ENCODE results near the gene ACACB. TPM values are rescaled to one million over a fixed set of nuclear protein-coding genes. Genes with fewer than 3 reads are reported as not detected.

The ACACB gene
- total and polyA plus RNA-seq, 2 experiments from 2014 or later: 6.2 to 15.4 TPM

DNA sequence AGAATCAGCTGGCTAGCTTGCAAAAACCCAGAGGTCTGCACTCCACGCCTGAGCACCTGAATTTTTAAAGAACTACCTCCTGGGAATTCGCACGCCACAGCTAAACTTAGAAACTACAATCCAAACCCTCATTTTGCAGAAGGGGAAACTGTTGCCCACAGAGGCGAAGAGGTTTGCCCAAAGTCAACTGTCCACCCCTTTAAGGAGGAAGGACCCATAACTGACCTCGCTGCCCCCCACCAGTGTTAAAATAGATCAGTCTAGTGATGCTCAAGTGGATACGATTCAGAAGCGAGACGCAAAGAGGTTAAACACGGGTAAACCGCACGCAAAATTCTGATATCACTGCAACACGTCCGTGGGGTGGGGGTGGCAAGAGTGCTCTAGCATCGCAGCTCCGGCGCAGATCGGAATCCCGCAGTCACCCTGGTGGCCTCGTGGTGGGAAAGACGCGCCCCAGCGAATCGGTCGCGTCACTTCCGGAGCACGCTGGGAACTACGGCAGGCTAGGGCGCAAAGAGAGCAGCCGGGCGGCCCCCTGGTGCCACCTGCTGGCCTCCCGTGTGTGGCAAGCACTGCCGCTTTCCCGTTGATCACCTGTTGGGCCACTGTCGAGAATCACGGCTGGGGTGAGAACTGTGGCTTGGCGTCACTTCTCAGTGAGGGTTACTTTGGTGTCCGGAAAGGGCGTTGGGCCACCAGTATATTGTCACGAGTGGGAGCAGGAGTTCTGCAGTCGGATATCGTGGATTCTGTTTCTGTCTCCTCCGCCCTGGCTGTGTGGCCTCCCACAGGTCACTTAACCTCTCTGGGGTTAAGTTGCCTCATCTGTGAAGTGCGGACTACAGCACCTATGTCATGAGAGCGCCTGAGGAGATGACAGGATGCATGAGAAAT is 23.1 kb upstream of the ACACB start, which contains the start of gene ALKBH2:
Gene ALKBH2, minus strand, starts transcription at position 451 of the 897 bp plus-strand sequence. CDS start 686 bp downstream, outside the sequence.
- Mint-ChIP-seq H3K4me1 (peaks cover 10% of the 10 kb centered on the region), H3K4me3 (peak within 1 kb of the TSS; percentile 73), H3K9me3 (no peaks in the 10 kb centered on the region), H3K27me3 (ENCODE audit: insufficient read depth, low read depth, poor library complexity) (peaks cover 17% of the 10 kb centered on the region), H3K36me3 (ENCODE audit: low read depth) (peaks cover 41% of the 10 kb centered on the region), H3K27ac (peak within 1 kb of the TSS; percentile 82)
- DNase-seq (ENCODE audit: low spot score): peak; percentile 95
- Histone ChIP-seq H3K27me3 (ENCODE audit: insufficient read depth) (peaks cover 6% of the 10 kb centered on the region), H3K9me2 (ENCODE audit: insufficient read depth) (peaks cover 2% of the 10 kb centered on the region; the same call in 1 of the 2 replicates), H3K36me3 (ENCODE audit: insufficient read depth) (0 out of 2 replicates have a peak, but pooled peaks cover under 1% of the 10 kb centered on the region), H3K27ac (ENCODE audit: low read depth) (no peak within 1 kb of the TSS), H3K4me3 (peak within 1 kb of the TSS; percentile 52), H3K4me1 (ENCODE audit: insufficient read depth) (0 out of 2 replicates have a peak, but pooled peaks cover 8% of the 10 kb centered on the region), H3K79me2 (replicated peaks; ENCODE audit: insufficient read depth) (peaks cover 9% of the 10 kb centered on the region), H2AFZ (peak within 1 kb of the TSS; percentile 99), H3K4me2 (peak within 1 kb of the TSS; percentile 76), H4K20me1 (replicated peaks; ENCODE audit: insufficient read depth) (no peaks in the 10 kb centered on the region), H3F3A (replicated peaks; ENCODE audit: low read depth) (no peaks in the 10 kb centered on the region)
- TF ChIP-seq EZH2phosphoT487 (IDR thresholded peaks at IDR 0.05; ENCODE audit: unreplicated experiment) (no peak), EZH2 (IDR thresholded peaks at IDR 0.05; ENCODE audit: low read depth, unreplicated experiment) (no peak), CREB1 (CRISPR knock-in tag; IDR thresholded peaks at IDR 0.05; ENCODE audit: low read depth) (peak; percentile 95), POLR2AphosphoS5 (IDR thresholded peaks at IDR 0.05; ENCODE audit: low read depth) (peak; percentile 87)
- TF ChIP-seq, protein P1, sequence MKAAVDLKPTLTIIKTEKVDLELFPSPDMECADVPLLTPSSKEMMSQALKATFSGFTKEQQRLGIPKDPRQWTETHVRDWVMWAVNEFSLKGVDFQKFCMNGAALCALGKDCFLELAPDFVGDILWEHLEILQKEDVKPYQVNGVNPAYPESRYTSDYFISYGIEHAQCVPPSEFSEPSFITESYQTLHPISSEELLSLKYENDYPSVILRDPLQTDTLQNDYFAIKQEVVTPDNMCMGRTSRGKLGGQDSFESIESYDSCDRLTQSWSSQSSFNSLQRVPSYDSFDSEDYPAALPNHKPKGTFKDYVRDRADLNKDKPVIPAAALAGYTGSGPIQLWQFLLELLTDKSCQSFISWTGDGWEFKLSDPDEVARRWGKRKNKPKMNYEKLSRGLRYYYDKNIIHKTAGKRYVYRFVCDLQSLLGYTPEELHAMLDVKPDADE (IDR thresholded peaks at IDR 0.05): peak; percentile 60; the same call in 1 of the 2 replicates
- TF ChIP-seq, protein P2, sequence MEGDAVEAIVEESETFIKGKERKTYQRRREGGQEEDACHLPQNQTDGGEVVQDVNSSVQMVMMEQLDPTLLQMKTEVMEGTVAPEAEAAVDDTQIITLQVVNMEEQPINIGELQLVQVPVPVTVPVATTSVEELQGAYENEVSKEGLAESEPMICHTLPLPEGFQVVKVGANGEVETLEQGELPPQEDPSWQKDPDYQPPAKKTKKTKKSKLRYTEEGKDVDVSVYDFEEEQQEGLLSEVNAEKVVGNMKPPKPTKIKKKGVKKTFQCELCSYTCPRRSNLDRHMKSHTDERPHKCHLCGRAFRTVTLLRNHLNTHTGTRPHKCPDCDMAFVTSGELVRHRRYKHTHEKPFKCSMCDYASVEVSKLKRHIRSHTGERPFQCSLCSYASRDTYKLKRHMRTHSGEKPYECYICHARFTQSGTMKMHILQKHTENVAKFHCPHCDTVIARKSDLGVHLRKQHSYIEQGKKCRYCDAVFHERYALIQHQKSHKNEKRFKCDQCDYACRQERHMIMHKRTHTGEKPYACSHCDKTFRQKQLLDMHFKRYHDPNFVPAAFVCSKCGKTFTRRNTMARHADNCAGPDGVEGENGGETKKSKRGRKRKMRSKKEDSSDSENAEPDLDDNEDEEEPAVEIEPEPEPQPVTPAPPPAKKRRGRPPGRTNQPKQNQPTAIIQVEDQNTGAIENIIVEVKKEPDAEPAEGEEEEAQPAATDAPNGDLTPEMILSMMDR (conservative IDR thresholded peaks at IDR 0.05; ENCODE audit: low read depth in 2 of 2): peak; percentile 76 to 99
- TF ChIP-seq, protein P3, sequence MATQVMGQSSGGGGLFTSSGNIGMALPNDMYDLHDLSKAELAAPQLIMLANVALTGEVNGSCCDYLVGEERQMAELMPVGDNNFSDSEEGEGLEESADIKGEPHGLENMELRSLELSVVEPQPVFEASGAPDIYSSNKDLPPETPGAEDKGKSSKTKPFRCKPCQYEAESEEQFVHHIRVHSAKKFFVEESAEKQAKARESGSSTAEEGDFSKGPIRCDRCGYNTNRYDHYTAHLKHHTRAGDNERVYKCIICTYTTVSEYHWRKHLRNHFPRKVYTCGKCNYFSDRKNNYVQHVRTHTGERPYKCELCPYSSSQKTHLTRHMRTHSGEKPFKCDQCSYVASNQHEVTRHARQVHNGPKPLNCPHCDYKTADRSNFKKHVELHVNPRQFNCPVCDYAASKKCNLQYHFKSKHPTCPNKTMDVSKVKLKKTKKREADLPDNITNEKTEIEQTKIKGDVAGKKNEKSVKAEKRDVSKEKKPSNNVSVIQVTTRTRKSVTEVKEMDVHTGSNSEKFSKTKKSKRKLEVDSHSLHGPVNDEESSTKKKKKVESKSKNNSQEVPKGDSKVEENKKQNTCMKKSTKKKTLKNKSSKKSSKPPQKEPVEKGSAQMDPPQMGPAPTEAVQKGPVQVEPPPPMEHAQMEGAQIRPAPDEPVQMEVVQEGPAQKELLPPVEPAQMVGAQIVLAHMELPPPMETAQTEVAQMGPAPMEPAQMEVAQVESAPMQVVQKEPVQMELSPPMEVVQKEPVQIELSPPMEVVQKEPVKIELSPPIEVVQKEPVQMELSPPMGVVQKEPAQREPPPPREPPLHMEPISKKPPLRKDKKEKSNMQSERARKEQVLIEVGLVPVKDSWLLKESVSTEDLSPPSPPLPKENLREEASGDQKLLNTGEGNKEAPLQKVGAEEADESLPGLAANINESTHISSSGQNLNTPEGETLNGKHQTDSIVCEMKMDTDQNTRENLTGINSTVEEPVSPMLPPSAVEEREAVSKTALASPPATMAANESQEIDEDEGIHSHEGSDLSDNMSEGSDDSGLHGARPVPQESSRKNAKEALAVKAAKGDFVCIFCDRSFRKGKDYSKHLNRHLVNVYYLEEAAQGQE (IDR thresholded peaks at IDR 0.05; ENCODE audit: unreplicated experiment): peak; percentile 13
- ATAC-seq: peak; percentile 36

All from GM23338 (cell line).